Adrenal gland (tissue), 5 donors: ENCODE results near the gene CCDC154.

Experiments
- CTCF ChIP-seq, 6 experiments: fragments of 450-650 bp in 4 of 6; fragments of 200-600 bp in 2 of 6; sonication (generic) in 1 of 6; IDR thresholded peaks; 1 replicate in 5 of 6; 2 replicates in 1 of 6; pipeline versions ENCODE4 v1.5.1 to v1.8.0; 2016 to 2021; ENCODE audit warnings: antibody characterized with exemption in 6 of 6, mild to moderate bottlenecking in 2 of 6, moderate library complexity in 1 of 6
- POLR2A ChIP-seq, 2 donors: fragments of 450-650 bp; IDR thresholded peaks; one replicate each; pipeline ENCODE4 v1.6.1; 2017; ENCODE audit warnings: antibody characterized with exemption in 2 of 2, mild to moderate bottlenecking in 2 of 2, moderate library complexity in 1 of 2
- donor health status: DM: no; HTN: no; CAD: no.

GRCh38 chr16:1429631-1430030 is 14.7 kb downstream of the CCDC154 start:
- TF ChIP-seq CTCF (IDR thresholded peaks at IDR 0.05) (no peak), POLR2A (IDR thresholded peaks at IDR 0.05) (no peak)
